Measurements from ENCODE around the gene TBC1D1.

- no peak for TF ChIP-seq CTCF (IDR thresholded peaks at IDR 0.05)
- TF ChIP-seq POLR2A (IDR thresholded peaks at IDR 0.05), result no peak
These were observed 107.3 kb downstream of the TBC1D1 start for GRCh38 chr4:37998226-37998625.
